GM19025 (cell line): ENCODE data around the gene CCT7.
A peak's percentile ranks its signal among the peaks of the same experiment; 100 is the strongest.

Experiments
- ATAC-seq: cut with Tn5 transposase; IDR thresholded peaks from one replicate; pipeline ENCODE4 v1.9.1; 2021; ENCODE audit warnings: mild to moderate bottlenecking, low read depth, moderate library complexity; ENCODE audit not compliant: unreplicated experiment

The CCT7 gene

DNA sequence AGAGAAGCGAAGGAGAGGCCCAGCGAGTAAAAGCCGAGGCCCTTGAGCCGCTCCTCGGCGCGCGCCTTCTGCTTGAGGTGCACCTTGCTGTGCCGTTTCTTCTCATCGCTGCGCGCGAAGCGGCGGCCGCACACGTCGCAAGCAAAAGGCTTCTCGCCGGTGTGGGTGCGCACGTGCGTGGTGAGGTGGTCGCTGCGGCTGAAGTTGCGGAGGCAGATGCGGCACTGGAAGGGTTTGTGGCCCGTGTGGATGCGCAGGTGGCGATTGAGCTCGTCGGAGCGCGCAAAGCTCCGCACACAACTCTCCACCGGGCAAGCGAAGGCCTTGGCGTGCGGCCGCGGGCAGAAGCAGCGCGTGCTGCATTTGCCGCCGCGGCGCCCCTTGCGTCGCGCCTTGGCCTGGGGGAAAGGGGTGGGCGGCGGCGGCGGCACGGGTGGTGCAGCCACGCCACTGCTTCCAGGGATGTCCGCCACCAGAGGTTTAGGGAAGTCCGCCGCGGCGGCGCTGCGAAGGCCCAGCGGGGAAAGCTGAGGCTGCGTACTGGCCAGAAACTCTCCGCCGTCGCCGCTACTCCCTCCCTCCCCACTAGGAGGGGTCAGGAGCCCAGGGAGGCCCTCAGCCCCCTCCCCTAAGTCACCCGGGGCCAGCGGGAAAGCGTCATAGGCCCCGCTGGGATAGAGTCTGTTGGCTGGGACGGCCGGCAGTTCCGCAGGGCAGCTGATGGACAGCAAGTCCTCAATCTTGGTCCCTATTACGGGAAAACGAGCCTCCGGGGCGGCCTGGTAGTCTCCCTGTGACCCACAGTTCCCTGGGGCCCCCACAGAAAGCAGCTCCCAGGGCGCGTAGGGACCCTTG lies 57.6 kb downstream of the CCT7 start:
- no peak for ATAC-seq

DNA sequence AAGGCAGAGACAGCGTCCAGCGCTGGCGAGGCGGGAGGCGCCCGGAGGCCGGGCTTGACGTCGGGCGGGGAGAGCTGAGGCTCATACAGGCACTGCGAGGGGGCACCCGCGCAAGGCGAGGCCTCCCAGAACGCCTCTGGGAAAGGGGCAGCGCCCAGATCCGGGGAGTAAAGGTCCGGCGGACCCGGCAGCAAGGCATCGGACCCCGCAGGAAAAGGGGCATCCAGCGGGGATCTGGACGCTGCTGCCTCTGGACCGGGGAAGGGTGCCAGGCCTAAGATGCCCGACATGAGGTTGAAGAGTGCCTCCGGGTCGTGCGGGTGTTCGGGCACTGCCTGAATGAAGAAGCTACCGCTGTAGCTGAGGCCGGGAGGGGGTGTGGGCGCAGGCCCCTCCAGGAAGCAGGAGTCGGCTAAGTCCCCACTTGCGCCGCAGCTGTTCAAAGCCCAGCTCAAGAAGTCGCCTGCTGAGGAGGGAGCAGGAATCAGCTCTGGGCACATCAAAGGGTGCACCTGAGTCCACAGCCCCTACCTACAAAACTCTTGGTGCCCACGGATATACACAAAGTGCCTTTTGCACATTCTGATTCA lies 58.3 kb downstream of the CCT7 start:
- no peak for ATAC-seq

DNA sequence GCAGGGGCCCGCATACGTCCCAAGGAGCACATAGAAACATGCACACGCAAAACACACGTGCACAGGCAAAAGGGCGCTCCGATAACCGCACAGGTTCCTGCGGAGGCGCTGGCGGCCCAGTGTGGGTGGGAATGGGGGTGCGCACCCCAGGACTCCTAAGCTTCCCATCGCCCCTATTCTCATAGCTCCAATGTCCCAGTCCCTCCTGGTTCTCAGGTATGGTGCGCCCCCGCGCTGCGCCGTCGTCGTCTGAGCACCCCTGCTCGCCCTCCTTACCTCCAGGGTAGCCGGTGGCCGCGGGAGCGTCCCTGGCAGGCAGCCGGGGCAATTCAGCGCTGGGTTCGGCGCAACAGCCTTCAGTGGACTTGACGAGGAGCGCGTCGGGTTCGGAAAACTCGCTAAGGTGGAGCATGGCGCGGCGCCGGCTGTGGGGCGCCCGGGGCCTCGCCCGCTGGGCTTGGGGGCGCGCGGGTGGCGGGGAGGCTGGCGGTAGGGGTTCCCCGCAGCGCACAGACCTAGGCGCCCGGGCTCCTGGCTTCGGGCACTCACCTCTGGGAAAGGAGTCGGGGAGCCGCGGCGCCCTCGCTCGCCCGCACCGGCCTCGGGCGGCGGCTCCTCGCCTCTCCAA lies 58.9 kb downstream of the CCT7 start:
- no peak for ATAC-seq

DNA sequence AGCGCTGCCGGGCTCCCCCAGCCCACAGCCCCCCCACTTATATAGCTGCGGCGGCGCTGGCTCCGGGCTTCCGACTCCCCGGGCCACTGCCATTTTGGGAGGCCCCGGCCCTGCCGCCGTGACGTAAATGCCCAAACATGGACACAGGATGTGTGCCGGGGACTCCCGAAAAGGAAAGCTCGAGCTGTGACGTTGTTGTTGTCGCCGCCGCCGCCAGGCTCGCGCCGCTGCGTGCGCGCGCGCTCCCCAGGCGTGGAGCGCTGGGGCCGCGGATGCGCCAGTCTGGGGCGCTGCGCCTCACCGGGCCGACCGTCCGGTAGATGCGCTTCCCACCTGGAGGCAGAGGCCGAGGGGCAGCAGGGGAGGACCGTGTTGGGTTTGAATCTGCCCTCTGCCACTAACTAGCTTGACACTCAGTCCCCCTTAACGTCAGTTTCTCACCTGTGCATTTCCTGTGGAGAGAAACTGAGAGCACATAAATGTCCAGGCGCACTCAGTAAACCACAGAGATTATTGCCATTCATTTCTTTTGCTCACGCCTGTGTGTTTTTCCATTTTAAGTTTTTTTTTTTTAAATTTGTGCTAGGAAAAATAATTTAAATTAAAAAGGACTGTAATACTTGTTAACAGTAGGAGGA lies 59.5 kb downstream of the CCT7 start, which contains the start of gene EGR4:
Gene EGR4, minus strand, starts transcription at position 15 of the 638 bp plus-strand sequence. CDS start 231 bp downstream, outside the sequence.
- peak; percentile 94 for ATAC-seq

DNA sequence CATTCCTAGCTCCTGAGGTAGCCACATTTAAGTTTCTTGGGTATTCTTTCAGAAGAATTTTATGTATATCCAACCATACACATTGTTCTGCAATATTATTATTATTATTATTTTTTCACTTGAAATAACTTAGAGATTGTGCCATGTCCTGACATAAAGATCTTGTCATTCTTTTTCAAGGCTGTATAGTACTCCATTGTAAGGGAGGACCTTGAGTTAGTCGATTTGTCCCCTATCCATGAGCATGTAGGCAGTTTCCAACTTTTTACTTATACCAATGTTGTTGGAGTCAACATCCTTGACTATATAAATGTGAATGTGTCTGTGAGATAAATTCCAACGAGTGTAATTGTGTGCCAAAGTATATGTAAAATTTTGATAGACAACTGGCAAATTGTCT lies 60.1 kb downstream of the CCT7 start:
- no peak for ATAC-seq

DNA sequence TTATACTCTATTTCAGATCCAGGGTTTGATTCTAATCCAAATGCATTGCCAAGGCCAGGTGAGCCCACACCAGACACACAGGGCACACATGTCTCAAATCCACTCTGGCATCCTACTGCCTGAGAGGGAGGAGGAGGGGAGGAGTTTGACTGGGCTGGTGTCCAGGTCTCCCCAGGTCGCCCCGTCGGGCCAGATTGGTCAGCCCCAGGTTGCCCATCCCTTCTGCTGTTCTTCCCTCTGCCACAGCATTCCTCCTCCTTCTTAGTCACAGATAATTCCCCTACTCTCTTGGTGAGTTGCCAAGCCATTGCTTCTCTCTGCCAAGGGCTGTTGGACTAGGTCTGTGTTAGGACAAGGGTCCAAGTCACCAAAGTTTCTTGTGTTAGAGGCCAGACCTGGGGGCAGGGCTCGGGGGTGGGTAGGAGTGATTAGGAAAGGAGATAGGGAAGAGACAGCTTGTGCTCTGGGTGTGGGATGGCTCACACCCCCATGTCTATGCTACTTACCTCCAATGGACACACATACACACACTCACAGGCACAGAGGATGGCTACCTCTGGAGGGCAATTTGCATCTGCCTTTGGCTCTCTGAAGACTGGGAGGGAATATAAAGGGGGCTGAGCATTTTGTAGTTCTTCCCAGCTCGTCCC lies 61.8 kb downstream of the CCT7 start:
- no peak for ATAC-seq

DNA sequence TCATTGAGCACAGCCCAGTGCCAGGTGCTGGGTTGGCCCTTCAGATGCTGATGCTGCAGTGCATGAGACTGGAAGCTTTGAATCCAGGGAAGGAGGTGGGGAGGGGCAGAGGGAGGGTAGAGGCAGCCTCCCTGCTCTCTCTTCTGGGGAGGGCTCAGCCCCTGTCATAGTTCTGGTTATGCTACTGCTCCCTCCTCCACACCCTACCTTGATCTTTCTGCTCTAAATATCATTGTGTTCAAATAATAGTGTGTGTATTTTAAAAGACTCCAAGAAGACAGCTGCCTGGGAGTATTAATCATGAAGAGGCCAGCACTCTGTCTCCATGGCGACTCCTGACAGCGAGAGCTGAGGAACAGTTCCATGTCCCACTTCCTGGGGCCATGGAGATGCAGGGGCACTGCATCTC lies 63.0 kb downstream of the CCT7 start:
- ATAC-seq: no peak

DNA sequence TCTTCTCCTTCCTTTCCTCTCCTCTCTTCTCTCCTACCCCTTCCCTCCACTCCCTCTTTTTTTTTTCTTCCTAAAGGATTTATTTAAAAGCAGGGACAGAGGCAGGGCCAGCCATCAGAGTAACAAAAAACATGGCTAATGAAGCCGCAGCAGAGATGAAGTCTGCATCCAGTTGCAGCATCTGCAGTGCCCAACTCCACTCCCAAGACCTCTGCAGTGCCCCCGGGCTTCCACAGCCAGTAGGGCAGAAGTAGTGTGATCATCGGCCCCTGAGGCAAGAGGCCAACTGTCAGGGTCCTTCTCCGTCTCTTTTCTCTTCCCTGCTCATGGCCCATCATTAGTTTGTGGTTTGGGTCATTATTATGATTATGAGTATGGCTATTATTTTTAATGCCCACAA lies 63.5 kb downstream of the CCT7 start:
- no peak for ATAC-seq

DNA sequence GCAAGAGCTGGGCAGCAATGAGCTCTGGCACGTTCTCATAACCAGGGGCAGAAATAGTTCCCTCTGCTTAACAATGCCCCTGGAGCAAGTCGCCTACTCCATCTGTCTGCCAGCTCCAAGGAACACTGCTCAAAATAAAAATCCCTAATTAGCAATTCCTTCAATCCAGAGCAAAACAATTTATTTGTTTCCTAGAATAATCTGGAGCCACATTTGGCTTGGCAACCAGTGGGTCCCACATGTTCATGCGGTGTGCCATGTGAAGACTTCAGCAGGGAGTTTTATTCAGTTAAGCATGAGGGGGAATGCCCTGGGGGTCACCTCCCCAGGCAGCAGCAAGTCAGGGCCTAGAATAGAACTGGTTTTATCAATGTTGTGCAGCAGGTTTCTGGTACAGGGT lies 66.8 kb downstream of the CCT7 start:
- no peak for ATAC-seq

DNA sequence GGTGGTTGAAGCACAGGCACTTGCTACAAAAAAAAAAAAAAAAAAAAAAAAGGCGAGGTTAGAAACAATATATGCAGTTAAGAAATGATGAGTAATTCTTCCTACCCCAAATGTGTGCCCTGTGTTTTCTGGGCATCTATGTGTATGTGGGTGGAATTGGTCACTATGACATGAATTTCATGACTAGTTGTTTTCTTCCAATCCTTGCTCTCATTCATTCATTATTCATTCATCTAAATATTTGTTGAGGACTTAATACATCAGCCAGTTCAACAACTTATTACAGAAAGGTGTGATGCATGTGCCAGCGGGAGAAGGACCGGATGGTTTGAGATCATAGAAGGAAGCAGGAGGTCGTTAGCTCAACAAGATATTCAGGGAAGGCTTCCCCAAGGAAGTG lies 67.5 kb downstream of the CCT7 start:
- ATAC-seq: no peak
